CD8-positive, alpha-beta memory T cell (primary cell): ENCODE measurements around the gene ISG20. TPM values are rescaled to one million over a fixed set of nuclear protein-coding genes. Genes with fewer than 3 reads are reported as not detected.

ENCODE experiments used
- CTCF ChIA-PET: fragments of 350-600 bp; sonication (Branson Sonifier 250); formaldehyde crosslinking; loops from one replicate; lab custom pipeline; 2021; ENCODE audit warnings: antibody characterized with exemption; lab: Charles Lee
- POLR2A ChIA-PET: fragments of 350-600 bp; sonication (Branson Sonifier 250); formaldehyde crosslinking; loops from one replicate; lab custom pipeline; 2021; ENCODE audit warnings: antibody characterized with exemption; lab: Charles Lee
- DNase-seq, 5 donors: peaks; one replicate each; pipeline versions ENCODE4 v3.0.0 to v3.0.0-alpha.2; 2020 to 2022; ENCODE audit warnings: mixed read lengths in 1 of 5
- H3K27ac ChIP-seq: one replicate; pipeline ENCODE4 v1.7.0; 2013; ENCODE audit warnings: low read depth, mild to moderate bottlenecking, low read length, moderate library complexity
- H3K27me3 ChIP-seq: 2 replicates; pipeline ENCODE4 v1.7.0; 2013; ENCODE audit warnings: low read length, mild to moderate bottlenecking; ENCODE audit not compliant: insufficient read depth, poor library complexity, severe bottlenecking
- H3K36me3 ChIP-seq: 2 replicates; pipeline ENCODE4 v1.7.0; 2013; ENCODE audit warnings: mild to moderate bottlenecking, low read length, moderate library complexity; ENCODE audit not compliant: insufficient read depth
- H3K4me1 ChIP-seq: 2 replicates; pipeline ENCODE4 v1.7.0; 2013; ENCODE audit warnings: mild to moderate bottlenecking, low read length, moderate library complexity; ENCODE audit not compliant: insufficient read depth
- H3K4me3 ChIP-seq: 2 replicates; pipeline ENCODE4 v1.7.0; 2013; ENCODE audit warnings: mild to moderate bottlenecking, low read length
- H3K9me3 ChIP-seq: 2 replicates; pipeline ENCODE4 v1.7.0; 2013; ENCODE audit warnings: mild to moderate bottlenecking, low read length
- H3K27ac Mint-ChIP-seq, 8 donors: one replicate each; pipeline ENCODE4 v1.8.0; 2020 to 2021; ENCODE audit warnings: mixed read lengths in 8 of 8, mild to moderate bottlenecking in 6 of 8, inconsistent platforms in 3 of 8, moderate library complexity in 3 of 8
- H3K27me3 Mint-ChIP-seq, 2 donors: one replicate each; pipeline ENCODE4 v1.8.0; 2020 to 2021; ENCODE audit warnings: mixed read lengths in 2 of 2, mild to moderate bottlenecking in 1 of 2, moderate library complexity in 1 of 2
- H3K36me3 Mint-ChIP-seq, 3 donors: one replicate each; pipeline ENCODE4 v1.8.0; 2020 to 2021; ENCODE audit warnings: mixed read lengths in 3 of 3, inconsistent platforms in 1 of 3, mild to moderate bottlenecking in 1 of 3
- H3K4me1 Mint-ChIP-seq, 3 donors: one replicate each; pipeline ENCODE4 v1.8.0; 2020 to 2021; ENCODE audit warnings: mixed read lengths in 3 of 3, inconsistent platforms in 1 of 3, mild to moderate bottlenecking in 1 of 3
- H3K4me3 Mint-ChIP-seq, 7 donors: one replicate each; pipeline ENCODE4 v1.8.0; 2020 to 2021; ENCODE audit warnings: mixed read lengths in 7 of 7, mild to moderate bottlenecking in 6 of 7, moderate library complexity in 4 of 7, inconsistent platforms in 2 of 7
- H3K9me3 Mint-ChIP-seq, 5 donors: one replicate each; pipeline ENCODE4 v1.8.0; 2020 to 2022; ENCODE audit warnings: mixed read lengths in 5 of 5, mild to moderate bottlenecking in 3 of 5, moderate library complexity in 2 of 5, inconsistent platforms in 1 of 5
- polyA plus RNA-seq: library from polyadenylated mRNA; unstranded; fragments of 300-500 nt; fragmentation: Illumina TruSeq; gene quantifications from one replicate; pipeline ENCODE4 v1.2.3, GENCODE V29; 2021
- total RNA-seq, 2 experiments: library from RNA; stranded (reverse); gene quantifications; one replicate each; pipeline ENCODE4 v1.2.3, GENCODE V29; 2021

The ISG20 gene
- total and polyA plus RNA-seq, 3 experiments from 2014 or later = 22.5 to 572 (median 27.2) TPM

DNA sequence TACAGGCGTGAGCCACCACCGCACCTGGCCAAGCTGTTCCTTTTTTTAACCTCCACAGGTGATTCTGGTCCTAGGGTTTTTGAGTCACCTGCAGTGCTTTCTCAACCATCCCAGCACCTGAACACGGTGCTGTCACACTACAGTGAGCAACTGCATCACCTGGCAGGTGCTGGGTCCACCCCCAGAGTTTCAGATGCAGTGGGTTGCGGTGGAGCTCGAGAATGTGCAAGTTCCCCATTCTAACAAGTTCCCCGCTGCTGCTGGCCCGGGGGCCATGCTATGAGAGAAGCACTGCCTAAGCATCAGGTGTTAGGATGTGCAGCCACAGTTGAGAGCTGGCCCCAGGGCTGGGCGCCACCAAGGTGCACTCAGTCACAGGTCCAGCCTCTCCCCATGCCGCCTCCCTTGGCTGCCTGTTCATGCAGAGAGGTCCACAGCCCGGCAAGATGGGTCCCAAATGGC is 18.0 kb downstream of the ISG20 start:
- Mint-ChIP-seq H3K27me3 (no peaks in the 10 kb centered on the region), H3K4me3 (peak overlapping the region in 1 of 7 donors; percentile 23), H3K4me1 (peaks cover 40 to 80% (median 46%) of the 10 kb centered on the region in 3 donors), H3K36me3 (peaks cover 0 to 39% (median 1%) of the 10 kb centered on the region in 3 donors), H3K9me3 (no peaks in the 10 kb centered on the region), H3K27ac (peak overlapping the region in 7 of 8 donors; percentile 22 to 78 (median 70))
- Histone ChIP-seq H3K27me3 (no peaks in the 10 kb centered on the region), H3K27ac (no peak overlapping the region), H3K36me3 (no peaks in the 10 kb centered on the region), H3K9me3 (no peaks in the 10 kb centered on the region), H3K4me3 (no peak overlapping the region), H3K4me1 (peaks cover 76% of the 10 kb centered on the region)
- no peak for DNase-seq
- POLR2A ChIA-PET = no interaction called here
- CTCF ChIA-PET = interaction anchor here (0.9 to 11.6 kb wide), 4 partner anchors 8 to 31 kb away, joined by 3 to 88 read pairs (median 5); no protein-coding TSS in a partner anchor

GRCh38 chr15:88657326-88658069 is 18.7 kb downstream of the ISG20 start:
- Mint-ChIP-seq H3K27ac (peak overlapping the region; percentile 63 to 85 (median 72)), H3K27me3 (no peaks in the 10 kb centered on the region), H3K36me3 (peaks cover 0 to 37% (median 1%) of the 10 kb centered on the region in 3 donors), H3K9me3 (no peaks in the 10 kb centered on the region), H3K4me3 (no peak overlapping the region), H3K4me1 (peaks cover 38 to 77% (median 46%) of the 10 kb centered on the region in 3 donors)
- ChIA-PET POLR2A (no interaction called here), CTCF (interaction anchor here (2.1 to 11.6 kb wide), 2 partner anchors 32 to 36 kb away, joined by 7 to 88 read pairs; partner anchors contain the start of gene AEN)
- Histone ChIP-seq H3K27me3 (no peaks in the 10 kb centered on the region), H3K4me3 (no peak overlapping the region), H3K4me1 (peaks cover 72% of the 10 kb centered on the region), H3K9me3 (no peaks in the 10 kb centered on the region), H3K27ac (no peak overlapping the region), H3K36me3 (no peaks in the 10 kb centered on the region)
- DNase-seq = no peak

- POLR2A ChIA-PET = no interaction called here
- Mint-ChIP-seq H3K9me3 (no peaks in the 10 kb centered on the region), H3K27me3 (no peaks in the 10 kb centered on the region), H3K4me1 (peaks cover 30 to 72% (median 38%) of the 10 kb centered on the region in 3 donors), H3K36me3 (peaks cover 0 to 29% (median 1%) of the 10 kb centered on the region in 3 donors), H3K27ac (peak overlapping the region in 6 of 8 donors; percentile 45 to 82 (median 67)), H3K4me3 (no peak overlapping the region)
- no peak overlapping the region for H3K4me3 ChIP-seq
- H3K4me1 ChIP-seq = peaks cover 64% of the 10 kb centered on the region
- CTCF ChIA-PET = interaction anchor here (0.9 to 11.6 kb wide), 4 partner anchors 9 to 78 kb away, joined by 3 to 88 read pairs (median 6); partner anchors contain the start of gene AEN
- no peaks in the 10 kb centered on the region for H3K36me3 ChIP-seq
- no peak overlapping the region for H3K27ac ChIP-seq
- no peak for DNase-seq
- no peaks in the 10 kb centered on the region for H3K27me3 ChIP-seq
- no peaks in the 10 kb centered on the region for H3K9me3 ChIP-seq
Observed at GRCh38 chr15:88658070-88658965, 19.5 kb downstream of the ISG20 start.

- peak overlapping the region in 6 of 8 donors; percentile 24 to 92 (median 66) for H3K27ac Mint-ChIP-seq
- DNase-seq = no peak
- POLR2A ChIA-PET = no interaction called here
- H3K27ac ChIP-seq = no peak overlapping the region
- H3K36me3 Mint-ChIP-seq = peaks cover 0 to 21% (median 1%) of the 10 kb centered on the region in 3 donors
- no peaks in the 10 kb centered on the region for H3K36me3 ChIP-seq
- H3K27me3 Mint-ChIP-seq = no peaks in the 10 kb centered on the region
- peak overlapping the region in 1 of 7 donors; percentile 65 for H3K4me3 Mint-ChIP-seq
- peaks cover 63% of the 10 kb centered on the region for H3K4me1 ChIP-seq
- no peak overlapping the region for H3K4me3 ChIP-seq
- no peaks in the 10 kb centered on the region for H3K9me3 ChIP-seq
- H3K9me3 Mint-ChIP-seq = no peaks in the 10 kb centered on the region
- CTCF ChIA-PET = interaction anchor here (0.9 to 11.6 kb wide), 5 partner anchors 10 to 79 kb away, joined by 3 to 88 read pairs (median 7); partner anchors contain the start of gene AEN
- peaks cover 32 to 70% (median 37%) of the 10 kb centered on the region in 3 donors for H3K4me1 Mint-ChIP-seq
- H3K27me3 ChIP-seq = no peaks in the 10 kb centered on the region
Observed at GRCh38 chr15:88658972-88659931, 20.4 kb downstream of the ISG20 start.

DNA sequence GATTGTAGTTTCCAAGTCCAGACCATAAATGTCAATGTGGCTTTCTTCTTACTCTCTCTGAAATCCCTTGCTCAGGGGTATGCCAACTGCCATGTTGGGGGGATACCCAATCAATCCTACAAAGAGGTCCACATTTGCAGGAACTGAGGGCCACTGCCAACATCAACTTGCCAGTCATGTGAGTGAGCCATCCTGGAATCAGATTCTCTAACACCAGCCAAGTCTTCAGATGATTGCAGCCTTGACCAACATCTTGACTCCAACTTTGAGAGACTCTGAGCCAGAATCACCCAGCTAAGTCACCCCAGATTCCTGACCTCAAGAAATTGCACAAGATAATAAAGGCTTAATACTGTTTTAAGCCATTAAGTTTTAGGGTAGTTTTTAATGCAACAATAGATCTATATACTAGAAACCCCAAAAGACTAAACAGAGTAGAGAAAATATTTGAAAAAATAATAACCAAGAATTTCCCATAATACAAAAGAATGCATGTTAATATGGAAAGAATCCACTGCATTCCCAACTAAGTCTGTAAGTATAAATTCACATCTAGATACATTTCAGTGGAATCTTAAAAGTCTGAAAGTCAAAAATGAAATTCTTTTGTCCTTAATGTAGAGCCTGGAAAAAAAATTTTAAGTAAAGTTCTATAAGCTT is 22.4 kb downstream of the ISG20 start:
- Histone ChIP-seq H3K27ac (no peak overlapping the region), H3K4me3 (no peak overlapping the region), H3K36me3 (no peaks in the 10 kb centered on the region), H3K9me3 (no peaks in the 10 kb centered on the region), H3K27me3 (no peaks in the 10 kb centered on the region), H3K4me1 (peaks cover 48% of the 10 kb centered on the region)
- H3K27me3 Mint-ChIP-seq = no peaks in the 10 kb centered on the region
- no peak for DNase-seq
- H3K4me3 Mint-ChIP-seq = no peak overlapping the region
- H3K36me3 Mint-ChIP-seq = peaks cover 0 to 3% (median 1%) of the 10 kb centered on the region in 3 donors
- no peaks in the 10 kb centered on the region for H3K9me3 Mint-ChIP-seq
- POLR2A ChIA-PET = no interaction called here
- peak overlapping the region; percentile 21 to 71 (median 58) for H3K27ac Mint-ChIP-seq
- CTCF ChIA-PET = interaction anchor here (0.9 to 11.6 kb wide), 6 partner anchors 12 to 244 kb away, joined by 3 to 88 read pairs (median 3); partner anchors contain the start of gene ISG20
- H3K4me1 Mint-ChIP-seq = peaks cover 18 to 55% (median 25%) of the 10 kb centered on the region in 3 donors

DNA sequence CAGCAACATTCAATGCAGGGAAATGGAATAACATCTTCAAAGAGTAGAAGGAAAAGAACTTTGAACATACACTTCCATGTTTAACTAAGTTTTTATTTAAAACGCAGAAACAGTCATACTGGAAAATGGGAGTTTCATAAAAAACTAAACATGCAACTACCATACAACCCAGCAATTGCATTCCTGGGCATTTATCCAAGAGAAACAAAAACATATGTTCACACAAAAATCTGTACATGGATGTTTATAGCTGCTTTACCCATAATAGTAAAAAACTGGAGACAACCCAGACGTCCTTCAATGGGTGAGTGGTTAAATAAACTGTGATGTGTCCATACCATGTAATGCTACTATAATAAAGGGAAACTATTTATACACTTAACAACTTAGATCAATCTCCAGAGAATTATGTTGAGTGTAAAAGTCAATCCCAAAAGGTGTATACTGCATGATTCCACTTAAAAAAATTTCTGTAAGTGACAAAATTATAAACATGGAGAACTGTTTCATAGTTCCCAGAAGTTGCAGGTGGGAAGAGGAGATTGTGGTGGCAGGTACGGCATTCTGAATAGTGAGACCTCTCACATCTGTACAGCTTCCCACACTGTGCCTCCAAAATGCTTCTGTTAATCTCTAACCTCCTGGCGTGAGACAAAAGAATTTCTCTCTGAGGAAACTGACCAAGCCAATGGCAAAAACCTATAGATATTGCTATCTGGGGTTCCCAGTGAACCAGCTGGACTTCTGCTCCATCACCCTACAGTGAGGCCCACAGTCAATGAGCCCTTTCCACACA is 23.1 kb downstream of the ISG20 start:
- ChIA-PET CTCF (interaction anchor here (1.0 to 11.6 kb wide), 4 partner anchors 12 to 36 kb away, joined by 3 to 88 read pairs (median 6); partner anchors contain the start of gene ISG20), POLR2A (no interaction called here)
- peaks cover 16 to 50% (median 23%) of the 10 kb centered on the region in 3 donors for H3K4me1 Mint-ChIP-seq
- Histone ChIP-seq H3K4me1 (peaks cover 41% of the 10 kb centered on the region), H3K27me3 (no peaks in the 10 kb centered on the region), H3K9me3 (no peaks in the 10 kb centered on the region), H3K4me3 (no peak overlapping the region), H3K27ac (no peak overlapping the region), H3K36me3 (no peaks in the 10 kb centered on the region)
- H3K9me3 Mint-ChIP-seq = no peaks in the 10 kb centered on the region
- H3K27me3 Mint-ChIP-seq = no peaks in the 10 kb centered on the region
- peaks cover 0 to 3% (median 1%) of the 10 kb centered on the region in 3 donors for H3K36me3 Mint-ChIP-seq
- peak overlapping the region in 4 of 8 donors; percentile 21 to 54 (median 32) for H3K27ac Mint-ChIP-seq
- DNase-seq = no peak
- no peak overlapping the region for H3K4me3 Mint-ChIP-seq
